ENCODE measurements around the gene KRTAP22-2.

DNA sequence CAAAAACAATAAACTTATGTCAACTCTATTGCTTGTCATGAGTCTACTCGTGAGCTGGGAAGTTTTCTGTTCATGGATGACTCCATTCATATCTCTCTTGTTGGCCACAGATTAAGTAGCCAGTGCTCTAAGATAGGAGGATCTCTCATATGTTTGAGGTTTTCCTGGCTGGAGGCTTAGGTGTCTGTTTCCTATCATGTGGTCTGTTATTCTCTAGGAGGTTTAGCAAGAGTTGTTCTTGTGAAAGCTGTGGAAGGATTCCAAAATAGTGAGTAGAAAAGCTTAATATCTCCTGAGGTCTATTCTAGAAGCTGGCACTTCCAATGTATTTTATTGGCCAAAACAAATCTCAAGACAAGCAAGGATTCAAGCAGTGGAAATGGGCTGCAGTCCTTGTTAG lies 39.0 kb upstream of the KRTAP22-2 start:
- TF ChIP-seq, protein P1, sequence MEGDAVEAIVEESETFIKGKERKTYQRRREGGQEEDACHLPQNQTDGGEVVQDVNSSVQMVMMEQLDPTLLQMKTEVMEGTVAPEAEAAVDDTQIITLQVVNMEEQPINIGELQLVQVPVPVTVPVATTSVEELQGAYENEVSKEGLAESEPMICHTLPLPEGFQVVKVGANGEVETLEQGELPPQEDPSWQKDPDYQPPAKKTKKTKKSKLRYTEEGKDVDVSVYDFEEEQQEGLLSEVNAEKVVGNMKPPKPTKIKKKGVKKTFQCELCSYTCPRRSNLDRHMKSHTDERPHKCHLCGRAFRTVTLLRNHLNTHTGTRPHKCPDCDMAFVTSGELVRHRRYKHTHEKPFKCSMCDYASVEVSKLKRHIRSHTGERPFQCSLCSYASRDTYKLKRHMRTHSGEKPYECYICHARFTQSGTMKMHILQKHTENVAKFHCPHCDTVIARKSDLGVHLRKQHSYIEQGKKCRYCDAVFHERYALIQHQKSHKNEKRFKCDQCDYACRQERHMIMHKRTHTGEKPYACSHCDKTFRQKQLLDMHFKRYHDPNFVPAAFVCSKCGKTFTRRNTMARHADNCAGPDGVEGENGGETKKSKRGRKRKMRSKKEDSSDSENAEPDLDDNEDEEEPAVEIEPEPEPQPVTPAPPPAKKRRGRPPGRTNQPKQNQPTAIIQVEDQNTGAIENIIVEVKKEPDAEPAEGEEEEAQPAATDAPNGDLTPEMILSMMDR (IDR thresholded peaks at IDR 0.05) = no peak
- no peak for TF ChIP-seq EP300 (IDR thresholded peaks at IDR 0.05)
